ENCODE results near the gene ZNF562.
"Not testable (repeated sequence)": the region's sequence is repeated elsewhere in the genome, so short reads cannot be mapped to it uniquely, and the experiment has no call there.

The ZNF562 gene

DNA sequence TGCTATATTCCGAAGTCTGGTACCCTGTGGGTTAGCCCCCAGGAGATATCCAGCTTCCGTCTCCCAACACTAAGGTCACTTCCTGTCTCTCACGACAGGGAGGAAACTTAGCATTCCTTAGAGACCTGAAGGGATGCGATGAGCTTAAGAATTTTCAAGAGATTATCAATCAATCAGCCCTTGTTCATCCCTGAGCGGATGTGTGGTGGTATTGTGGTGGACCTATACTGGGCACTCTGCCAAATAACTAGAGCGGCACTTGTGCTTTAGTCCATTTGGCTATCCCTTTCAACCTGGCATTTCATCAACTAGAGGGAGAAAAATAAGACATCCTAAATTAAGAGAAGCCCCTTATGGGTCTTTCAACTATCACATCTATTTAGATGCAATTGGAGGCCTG, 30.9 kb upstream of the ZNF562 start:
- H3K36me3 ChIP-seq: no peaks in the 10 kb centered on the region
- TF ChIP-seq, protein P1, sequence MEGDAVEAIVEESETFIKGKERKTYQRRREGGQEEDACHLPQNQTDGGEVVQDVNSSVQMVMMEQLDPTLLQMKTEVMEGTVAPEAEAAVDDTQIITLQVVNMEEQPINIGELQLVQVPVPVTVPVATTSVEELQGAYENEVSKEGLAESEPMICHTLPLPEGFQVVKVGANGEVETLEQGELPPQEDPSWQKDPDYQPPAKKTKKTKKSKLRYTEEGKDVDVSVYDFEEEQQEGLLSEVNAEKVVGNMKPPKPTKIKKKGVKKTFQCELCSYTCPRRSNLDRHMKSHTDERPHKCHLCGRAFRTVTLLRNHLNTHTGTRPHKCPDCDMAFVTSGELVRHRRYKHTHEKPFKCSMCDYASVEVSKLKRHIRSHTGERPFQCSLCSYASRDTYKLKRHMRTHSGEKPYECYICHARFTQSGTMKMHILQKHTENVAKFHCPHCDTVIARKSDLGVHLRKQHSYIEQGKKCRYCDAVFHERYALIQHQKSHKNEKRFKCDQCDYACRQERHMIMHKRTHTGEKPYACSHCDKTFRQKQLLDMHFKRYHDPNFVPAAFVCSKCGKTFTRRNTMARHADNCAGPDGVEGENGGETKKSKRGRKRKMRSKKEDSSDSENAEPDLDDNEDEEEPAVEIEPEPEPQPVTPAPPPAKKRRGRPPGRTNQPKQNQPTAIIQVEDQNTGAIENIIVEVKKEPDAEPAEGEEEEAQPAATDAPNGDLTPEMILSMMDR (IDR thresholded peaks at IDR 0.05; ENCODE audit: low read depth, low read length): no peak
- no peaks in the 10 kb centered on the region for H3K9me3 ChIP-seq
- peaks cover 4% of the 10 kb centered on the region; the same call in 1 of the 2 replicates for H3K27me3 ChIP-seq
- no peak overlapping the region for H3K4me3 ChIP-seq (ENCODE audit: low read depth, low read length)
- H3K4me1 ChIP-seq: no peaks in the 10 kb centered on the region
- DNase-seq: no peak

DNA sequence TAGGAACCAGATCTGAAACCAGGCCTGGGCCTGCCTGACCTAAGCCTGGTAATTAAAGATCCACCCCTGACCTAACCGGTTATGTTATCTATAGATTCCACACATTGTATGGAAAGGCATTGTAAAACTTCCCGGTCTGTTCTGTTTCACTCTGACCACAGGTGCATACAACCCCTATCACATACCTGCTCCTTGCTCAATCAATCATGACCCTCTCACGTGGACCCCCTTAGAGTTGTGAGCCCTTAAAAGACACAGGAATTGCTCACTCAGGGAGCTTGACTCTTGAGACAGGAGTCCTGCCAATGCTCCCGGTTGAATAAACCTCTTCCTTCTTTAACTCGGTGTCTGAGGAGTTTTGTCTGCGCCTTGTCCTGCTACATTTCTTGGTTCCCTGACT, 27.3 kb upstream of the ZNF562 start:
- H3K4me3 ChIP-seq (ENCODE audit: low read depth, low read length): no peak overlapping the region
- H3K27me3 ChIP-seq: no peaks in the 10 kb centered on the region
- TF ChIP-seq, protein P1 (IDR thresholded peaks at IDR 0.05; ENCODE audit: low read depth, low read length): no peak
- no peaks in the 10 kb centered on the region for H3K4me1 ChIP-seq
- no peak for DNase-seq
- H3K36me3 ChIP-seq: no peaks in the 10 kb centered on the region
- H3K9me3 ChIP-seq: no peaks in the 10 kb centered on the region

DNA sequence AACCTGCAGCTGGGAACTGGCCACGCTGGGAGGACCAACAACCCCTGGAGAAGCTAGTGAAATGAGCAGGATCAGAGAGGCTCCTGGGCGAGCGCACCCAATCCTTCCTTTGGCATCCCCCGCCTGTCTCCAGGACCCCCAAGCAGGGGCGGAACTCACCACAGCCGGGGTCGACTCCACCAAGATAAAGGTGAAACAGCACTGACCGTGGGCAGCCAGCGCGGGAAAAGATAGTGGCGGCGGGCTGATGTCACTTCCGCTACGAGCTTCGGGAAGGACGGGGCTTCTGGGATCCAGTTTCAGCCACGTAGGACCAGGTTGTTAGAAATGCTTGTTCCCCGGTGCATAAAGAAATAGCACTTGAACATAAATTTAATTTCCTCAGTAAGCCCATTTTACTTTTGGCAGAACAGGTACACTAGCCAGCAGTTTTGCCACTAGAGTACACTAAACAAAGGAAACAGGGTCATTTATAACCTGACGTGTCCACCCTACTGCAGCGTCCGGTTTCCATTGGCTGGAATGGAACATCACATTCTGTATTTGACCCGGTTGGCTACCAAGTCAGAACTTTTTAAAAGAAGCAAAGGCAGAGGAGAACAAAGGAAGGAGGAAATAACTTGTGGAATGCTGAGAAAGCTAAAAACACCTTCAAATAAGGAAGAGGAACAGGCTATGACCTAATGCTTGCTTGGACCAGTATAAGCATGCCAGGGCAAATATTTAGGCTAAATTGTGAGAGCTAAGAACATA, 25.5 kb upstream of the ZNF562 start:
- DNase-seq: no peak
- no peaks in the 10 kb centered on the region for H3K36me3 ChIP-seq
- H3K9me3 ChIP-seq: no peaks in the 10 kb centered on the region
- TF ChIP-seq, protein P1 (IDR thresholded peaks at IDR 0.05; ENCODE audit: low read depth, low read length): no peak
- H3K4me1 ChIP-seq: no peaks in the 10 kb centered on the region
- H3K4me3 ChIP-seq (ENCODE audit: low read depth, low read length): no peak overlapping the region
- no peaks in the 10 kb centered on the region for H3K27me3 ChIP-seq

DNA sequence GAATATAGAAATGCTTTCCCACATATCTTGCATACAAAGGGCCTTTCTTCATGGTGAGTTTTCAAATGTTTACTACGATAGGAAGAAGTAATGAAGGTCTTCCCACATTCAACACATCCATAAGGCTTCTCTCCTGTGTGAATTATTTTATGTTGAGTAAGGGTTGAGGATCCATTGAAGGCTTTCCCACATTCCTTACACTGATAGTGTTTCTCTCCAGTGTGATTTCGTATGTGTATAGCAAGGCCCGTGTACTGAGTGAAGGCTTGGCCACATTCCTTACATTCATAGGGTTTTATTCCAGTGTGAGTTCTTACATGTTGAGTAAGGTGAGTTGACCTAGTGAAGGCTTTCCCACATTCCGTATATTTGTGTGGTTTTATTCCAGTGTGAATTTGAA, 15.4 kb upstream of the ZNF562 start:
- H3K9me3 ChIP-seq; DNase-seq; H3K4me3 ChIP-seq (ENCODE audit: low read depth, low read length); H3K4me1 ChIP-seq; H3K36me3 ChIP-seq; H3K27me3 ChIP-seq: not testable (repeated sequence)

DNA sequence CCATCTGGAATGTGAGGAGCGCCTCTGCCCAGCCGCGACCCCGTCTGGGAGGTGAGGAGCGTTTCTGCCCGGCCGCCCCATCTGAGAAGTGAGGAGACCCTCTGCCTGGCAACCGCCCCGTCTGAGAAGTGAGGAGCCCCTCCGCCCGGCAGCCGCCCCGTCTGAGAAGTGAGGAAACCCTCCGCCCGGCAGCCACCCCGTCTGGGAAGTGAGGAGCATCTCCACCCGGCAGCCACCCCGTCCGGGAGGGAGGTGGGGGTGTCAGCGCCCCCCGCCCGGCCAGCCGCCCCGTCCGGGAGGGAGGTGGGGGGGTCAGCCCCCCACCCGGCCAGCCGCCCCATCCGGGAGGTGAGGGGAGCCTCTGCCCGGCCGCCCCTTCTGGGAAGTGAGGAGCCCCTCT, 5.1 kb upstream of the ZNF562 start:
- H3K9me3 ChIP-seq; H3K4me3 ChIP-seq (ENCODE audit: low read depth, low read length); H3K27me3 ChIP-seq; DNase-seq; H3K36me3 ChIP-seq; H3K4me1 ChIP-seq: not testable (repeated sequence)

DNA sequence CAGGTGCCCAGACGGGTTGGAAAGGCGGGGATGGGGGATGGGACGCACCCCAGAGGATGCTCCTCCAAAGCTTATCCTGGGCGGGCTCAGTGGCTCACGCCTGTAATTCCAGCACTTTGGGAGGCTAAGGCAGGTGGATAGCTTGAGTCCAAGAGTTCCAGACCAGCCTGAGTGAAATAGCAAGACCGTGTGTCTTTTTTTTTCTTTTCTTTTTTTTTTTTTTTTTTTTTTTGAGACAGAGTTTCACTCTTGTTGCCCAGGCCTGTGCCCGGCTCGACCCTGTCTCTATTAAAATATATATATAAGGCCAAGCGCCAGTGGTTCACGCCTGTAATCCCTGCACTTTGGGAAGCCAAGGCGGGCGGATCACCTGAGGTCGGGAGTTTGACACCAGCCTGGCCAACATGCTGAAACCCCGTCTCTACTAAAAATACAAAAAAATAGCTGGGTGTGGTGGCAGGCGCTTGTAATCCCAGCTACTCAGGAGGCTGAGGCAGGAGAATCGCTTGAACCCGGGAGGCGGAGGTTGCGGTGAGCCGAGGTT, 530 bp upstream of the ZNF562 start:
- H3K36me3 ChIP-seq: peaks cover 15% of the 10 kb centered on the region
- peak overlapping the region; percentile 97 for H3K4me3 ChIP-seq (ENCODE audit: low read depth, low read length)
- DNase-seq: not testable (repeated sequence)

DNA sequence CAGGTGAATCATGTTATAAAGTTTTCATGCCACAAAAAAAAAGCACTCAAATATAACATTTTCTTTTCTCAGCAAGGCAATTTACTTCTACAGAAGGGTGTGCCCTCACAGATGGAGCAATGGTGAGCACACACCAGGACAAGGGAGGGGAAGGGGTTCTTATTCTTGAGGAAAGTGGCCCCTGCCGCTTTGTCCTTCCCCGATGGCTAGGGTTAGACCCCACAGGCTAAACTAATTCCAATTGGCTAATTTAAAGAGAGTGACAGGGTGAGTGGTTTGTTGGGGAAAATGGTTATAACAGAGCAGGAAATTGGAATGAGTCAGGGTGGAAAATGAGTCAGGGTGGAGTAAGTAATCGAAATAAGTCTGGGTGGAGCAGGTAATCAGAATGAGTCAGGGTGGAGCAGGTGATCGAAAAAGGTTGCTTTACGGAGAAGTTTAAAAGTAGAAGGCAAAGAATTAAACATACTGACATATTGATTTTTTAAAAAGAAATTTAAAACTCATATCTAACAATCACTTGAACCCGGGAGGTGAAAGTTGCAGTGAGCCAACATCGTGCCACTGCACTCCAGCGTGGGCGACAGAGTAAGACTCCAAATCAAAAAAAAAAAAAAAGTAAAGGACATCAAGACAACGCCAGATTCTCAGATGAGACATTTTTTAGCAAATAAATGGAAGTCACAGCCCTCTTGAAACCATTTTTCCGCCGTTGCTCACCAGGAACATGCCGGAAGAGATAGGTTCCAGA, 813 bp downstream of the ZNF562 start:
- Histone ChIP-seq H3K9me3 (peaks cover 2% of the 10 kb centered on the region; the same call in 1 of the 2 replicates), H3K4me3 (ENCODE audit: low read depth, low read length) (peak overlapping the region; percentile 97), H3K27me3 (no peaks in the 10 kb centered on the region), H3K4me1 (no peaks in the 10 kb centered on the region; the same call in 1 of the 2 replicates), H3K36me3 (peaks cover 19% of the 10 kb centered on the region)
- TF ChIP-seq, protein P1 (IDR thresholded peaks at IDR 0.05; ENCODE audit: low read depth, low read length): no peak
- no peak for DNase-seq

More for the DNA sequence above, 530 bp upstream of the ZNF562 start:
- H3K9me3 ChIP-seq, H3K4me1 ChIP-seq, H3K27me3 ChIP-seq: not testable (repeated sequence)
